ENCODE results near the gene OLFML1. TPM values are rescaled to one million over a fixed set of nuclear protein-coding genes. Genes with fewer than 3 reads are reported as not detected.

Gene OLFML1
- total RNA-seq, 4 donors from 2014 or later, result 5.0 to 111 (median 23.8) TPM

GRCh38 chr11:7552666-7553065 is 67.4 kb downstream of the OLFML1 start:
- no peaks in the 10 kb centered on the region for H3K27me3 ChIP-seq
- H3K9me3 ChIP-seq, result no peaks in the 10 kb centered on the region
- no peak for TF ChIP-seq CTCF (IDR thresholded peaks at IDR 0.05)
- no peak for TF ChIP-seq POLR2A (IDR thresholded peaks at IDR 0.05)
- DNase-seq, result no peak
- no peaks in the 10 kb centered on the region for H3K36me3 ChIP-seq
- no peaks in the 10 kb centered on the region for H3K4me1 ChIP-seq
- H3K4me3 ChIP-seq, result no peak overlapping the region
- intact Hi-C loops (cut with DNase I; ENCODE audit: low total_unique reads), result no loop called here
- H3K27ac ChIP-seq, result no peak overlapping the region

GRCh38 chr11:7555052-7555699 is 69.9 kb downstream of the OLFML1 start:
- no peak overlapping the region for H3K4me3 ChIP-seq
- no peaks in the 10 kb centered on the region for H3K36me3 ChIP-seq
- H3K27me3 ChIP-seq, result no peaks in the 10 kb centered on the region
- intact Hi-C loops (cut with DNase I; ENCODE audit: low total_unique reads), result no loop called here
- H3K9me3 ChIP-seq, result no peaks in the 10 kb centered on the region
- DNase-seq, result no peak
- no peaks in the 10 kb centered on the region for H3K4me1 ChIP-seq
- no peak for TF ChIP-seq POLR2A (IDR thresholded peaks at IDR 0.05)
- TF ChIP-seq CTCF (IDR thresholded peaks at IDR 0.05), result no peak
- no peak overlapping the region for H3K27ac ChIP-seq

- H3K4me1 ChIP-seq, result no peaks in the 10 kb centered on the region
- no peak for DNase-seq
- H3K36me3 ChIP-seq, result no peaks in the 10 kb centered on the region
- no peak for TF ChIP-seq CTCF (IDR thresholded peaks at IDR 0.05)
- TF ChIP-seq POLR2A (IDR thresholded peaks at IDR 0.05), result no peak
- intact Hi-C loops (cut with DNase I; ENCODE audit: low total_unique reads), result no loop called here
- H3K4me3 ChIP-seq, result no peak overlapping the region
- H3K27ac ChIP-seq, result no peak overlapping the region
- H3K27me3 ChIP-seq, result no peaks in the 10 kb centered on the region
- H3K9me3 ChIP-seq, result no peaks in the 10 kb centered on the region
Measured at GRCh38 chr11:7558046-7558445, 72.7 kb downstream of the OLFML1 start.

- Histone ChIP-seq H3K27ac (no peak overlapping the region), H3K27me3 (no peaks in the 10 kb centered on the region), H3K9me3 (no peaks in the 10 kb centered on the region), H3K36me3 (no peaks in the 10 kb centered on the region), H3K4me3 (no peak overlapping the region), H3K4me1 (no peaks in the 10 kb centered on the region)
- no peak for DNase-seq
- intact Hi-C loops (cut with DNase I; ENCODE audit: low total_unique reads), result no loop called here
- no peak for TF ChIP-seq CTCF (IDR thresholded peaks at IDR 0.05)
- TF ChIP-seq POLR2A (IDR thresholded peaks at IDR 0.05), result no peak
Measured at GRCh38 chr11:7559398-7560283, 74.3 kb downstream of the OLFML1 start.

Other genes starting within 250 kb of the OLFML1 start
- gene SYT9, start 233.6 kb upstream of the OLFML1 start, total RNA-seq, result 1 to 10 TPM in 2 of 4 donors, under 1 TPM in 1, not detected in 1; 0.29 to 5.8 (median 3.0) TPM
- gene PPFIBP2, start 28.5 kb downstream of the OLFML1 start, total RNA-seq, result 10 to 100 TPM in 3 of 4 donors, 1 to 10 TPM in 1; 2.1 to 36.2 (median 15.2) TPM
- gene CYB5R2, start 188.0 kb downstream of the OLFML1 start, total RNA-seq, result 10 to 100 TPM; 10.5 to 29.2 (median 24.1) TPM
- gene OVCH2, start 221.0 kb downstream of the OLFML1 start, total RNA-seq, result under 1 TPM in 1 of 4 donors, not detected in 3; 0.21 TPM

Measured in uterus (tissue), 4 donors.